ENCODE data around the gene COL10A1. TPM values are rescaled to one million over a fixed set of nuclear protein-coding genes. Genes with fewer than 3 reads are reported as not detected.

The COL10A1 gene
- 1 to 10 TPM in 6 of 8 experiments, under 1 TPM in 2; 0.33 to 4.5 (median 1.3) TPM for total RNA-seq

- ATAC-seq (replicated peaks in 6 of 8): no peak
- 81 to 100% (median 95%) methylated on average over 3 to 6 of the region's 6 CpGs; no CpG with 5 or more reads in 3 of the 10 experiments for WGBS, 10 experiments
- Histone ChIP-seq H3K4me3 (no peak within 1 kb of the TSS), H3K4me1 (replicated peaks in 1 of 2) (no peaks in the 10 kb centered on the region), H3K27ac (no peak within 1 kb of the TSS)
- in situ Hi-C loops (cut with MboI; ENCODE audit: low pct_unique_long_range_greater_than_20kb in 2 of 9, low sequenced_read_pairs in 9 of 9, unreplicated experiment in 9 of 9): no loop called here
Measured at GRCh38 chr6:116126032-116126431, at the start of gene COL10A1. COL10A1 (minus strand) TSS chr6:116126132; CDS start chr6:116125492, 640 bp downstream.

GRCh38 chr6:116175344-116175743 lies 49.4 kb upstream of the COL10A1 start:
- in situ Hi-C loops (cut with MboI; ENCODE audit: low pct_unique_long_range_greater_than_20kb in 2 of 9, low sequenced_read_pairs in 9 of 9, unreplicated experiment in 9 of 9): no loop called here
- 61 to 100% (median 95%) methylated on average over 2 of the region's 2 CpGs; no CpG with 5 or more reads in 2 of the 10 experiments for WGBS, 10 experiments
- ATAC-seq (replicated peaks in 6 of 8): no peak
- Histone ChIP-seq H3K4me1 (replicated peaks in 1 of 2) (no peaks in the 10 kb centered on the region), H3K27ac (no peak overlapping the region), H3K4me3 (no peak overlapping the region)

GRCh38 chr6:116173928-116174327 lies 48.0 kb upstream of the COL10A1 start:
- no peak for ATAC-seq (replicated peaks in 6 of 8)
- 36 to 100% (median 70%) methylated on average over 1 to 3 of the region's 3 CpGs for WGBS, 10 experiments
- Histone ChIP-seq H3K27ac (no peak overlapping the region), H3K4me3 (no peak overlapping the region), H3K4me1 (replicated peaks in 1 of 2) (no peaks in the 10 kb centered on the region)
- in situ Hi-C loops (cut with MboI; ENCODE audit: low pct_unique_long_range_greater_than_20kb in 2 of 9, low sequenced_read_pairs in 9 of 9, unreplicated experiment in 9 of 9): no loop called here

- Histone ChIP-seq H3K27ac (no peak overlapping the region), H3K4me3 (no peak overlapping the region), H3K4me1 (replicated peaks in 1 of 2) (no peaks in the 10 kb centered on the region)
- ATAC-seq (replicated peaks in 6 of 8): no peak
- WGBS, 10 experiments: 84 to 100% (median 91%) methylated on average over 2 to 5 of the region's 5 CpGs
- in situ Hi-C loops (cut with MboI; ENCODE audit: low pct_unique_long_range_greater_than_20kb in 2 of 9, low sequenced_read_pairs in 9 of 9, unreplicated experiment in 9 of 9): no loop called here
Measured at GRCh38 chr6:116170358-116171057, 44.6 kb upstream of the COL10A1 start.

GRCh38 chr6:116169880-116170279 lies 43.9 kb upstream of the COL10A1 start:
- no peak overlapping the region for H3K27ac ChIP-seq
- H3K4me3 ChIP-seq: no peak overlapping the region
- no peaks in the 10 kb centered on the region for H3K4me1 ChIP-seq (replicated peaks in 1 of 2)
- in situ Hi-C loops (cut with MboI; ENCODE audit: low pct_unique_long_range_greater_than_20kb in 2 of 9, low sequenced_read_pairs in 9 of 9, unreplicated experiment in 9 of 9): no loop called here
- WGBS, 10 experiments: 64 to 100% (median 96%) methylated on average over 1 to 2 of the region's 2 CpGs
- ATAC-seq (replicated peaks in 6 of 8): no peak

- no peak overlapping the region for H3K4me3 ChIP-seq
- 93 to 100% (median 100%) methylated on average over 1 of the region's 1 CpG; no CpG with 5 or more reads in 1 of the 10 experiments for WGBS, 10 experiments
- no peaks in the 10 kb centered on the region for H3K4me1 ChIP-seq (replicated peaks in 1 of 2)
- H3K27ac ChIP-seq: no peak overlapping the region
- in situ Hi-C loops (cut with MboI; ENCODE audit: low pct_unique_long_range_greater_than_20kb in 2 of 9, low sequenced_read_pairs in 9 of 9, unreplicated experiment in 9 of 9): no loop called here
- no peak for ATAC-seq (replicated peaks in 6 of 8)
Measured at GRCh38 chr6:116168148-116168547, 42.2 kb upstream of the COL10A1 start.

GRCh38 chr6:116166369-116166768 lies 40.4 kb upstream of the COL10A1 start:
- in situ Hi-C loops (cut with MboI; ENCODE audit: low pct_unique_long_range_greater_than_20kb in 2 of 9, low sequenced_read_pairs in 9 of 9, unreplicated experiment in 9 of 9): no loop called here
- H3K27ac ChIP-seq: no peak overlapping the region
- WGBS, 10 experiments: 33 to 100% (median 83%) methylated on average over 1 of the region's 1 CpG; no CpG with 5 or more reads in 3 of the 10 experiments
- no peaks in the 10 kb centered on the region for H3K4me1 ChIP-seq (replicated peaks in 1 of 2)
- H3K4me3 ChIP-seq: no peak overlapping the region
- no peak for ATAC-seq (replicated peaks in 6 of 8)

GRCh38 chr6:116165596-116165995 lies 39.7 kb upstream of the COL10A1 start:
- in situ Hi-C loops (cut with MboI; ENCODE audit: low pct_unique_long_range_greater_than_20kb in 2 of 9, low sequenced_read_pairs in 9 of 9, unreplicated experiment in 9 of 9): no loop called here
- ATAC-seq (replicated peaks in 6 of 8): no peak
- Histone ChIP-seq H3K27ac (no peak overlapping the region), H3K4me3 (no peak overlapping the region), H3K4me1 (replicated peaks in 1 of 2) (no peaks in the 10 kb centered on the region)
- 60 to 100% (median 100%) methylated on average over 1 of the region's 1 CpG; no CpG with 5 or more reads in 4 of the 10 experiments for WGBS, 10 experiments

- in situ Hi-C loops (cut with MboI; ENCODE audit: low pct_unique_long_range_greater_than_20kb in 2 of 9, low sequenced_read_pairs in 9 of 9, unreplicated experiment in 9 of 9): no loop called here
- ATAC-seq (replicated peaks in 6 of 8): no peak
- WGBS, 10 experiments: 62 to 100% (median 94%) methylated on average over 1 to 3 of the region's 3 CpGs
Measured at GRCh38 chr6:116159782-116160524, 34.0 kb upstream of the COL10A1 start.

GRCh38 chr6:116158641-116159040 lies 32.7 kb upstream of the COL10A1 start:
- in situ Hi-C loops (cut with MboI; ENCODE audit: low pct_unique_long_range_greater_than_20kb in 2 of 9, low sequenced_read_pairs in 9 of 9, unreplicated experiment in 9 of 9): no loop called here
- 19 to 88% (median 38%) methylated on average over 1 to 3 of the region's 3 CpGs; no CpG with 5 or more reads in 2 of the 10 experiments for WGBS, 10 experiments
- no peak overlapping the region for H3K4me3 ChIP-seq
- no peaks in the 10 kb centered on the region for H3K4me1 ChIP-seq (replicated peaks in 1 of 2)
- ATAC-seq (replicated peaks in 6 of 8): no peak
- no peak overlapping the region for H3K27ac ChIP-seq

More at GRCh38 chr6:116159782-116160524, 34.0 kb upstream of the COL10A1 start:
- H3K4me1 ChIP-seq (replicated peaks in 1 of 2): no peaks in the 10 kb centered on the region
- no peak overlapping the region for H3K27ac ChIP-seq
- no peak overlapping the region for H3K4me3 ChIP-seq

- in situ Hi-C loops (cut with MboI; ENCODE audit: low pct_unique_long_range_greater_than_20kb in 2 of 9, low sequenced_read_pairs in 9 of 9, unreplicated experiment in 9 of 9): no loop called here
- ATAC-seq (replicated peaks in 6 of 8): no peak
- no peak overlapping the region for H3K27ac ChIP-seq
- H3K4me1 ChIP-seq (replicated peaks in 1 of 2): no peaks in the 10 kb centered on the region
- no peak overlapping the region for H3K4me3 ChIP-seq
- 50 to 100% (median 86%) methylated on average over 1 of the region's 1 CpG; no CpG with 5 or more reads in 2 of the 10 experiments for WGBS, 10 experiments
Measured at GRCh38 chr6:116157391-116157790, 31.5 kb upstream of the COL10A1 start.

GRCh38 chr6:116156405-116157326 lies 30.7 kb upstream of the COL10A1 start:
- WGBS, 10 experiments: 50 to 100% (median 92%) methylated on average over 2 to 7 of the region's 7 CpGs
- ATAC-seq (replicated peaks in 6 of 8): no peak
- no peak overlapping the region for H3K27ac ChIP-seq
- H3K4me1 ChIP-seq (replicated peaks in 1 of 2): no peaks in the 10 kb centered on the region
- in situ Hi-C loops (cut with MboI; ENCODE audit: low pct_unique_long_range_greater_than_20kb in 2 of 9, low sequenced_read_pairs in 9 of 9, unreplicated experiment in 9 of 9): no loop called here
- H3K4me3 ChIP-seq: no peak overlapping the region

- ATAC-seq (replicated peaks in 6 of 8): no peak
- H3K27ac ChIP-seq: no peak overlapping the region
- WGBS, 10 experiments: 71 to 100% (median 100%) methylated on average over 1 to 2 of the region's 2 CpGs; no CpG with 5 or more reads in 1 of the 10 experiments
- H3K4me1 ChIP-seq (replicated peaks in 1 of 2): no peaks in the 10 kb centered on the region
- H3K4me3 ChIP-seq: no peak overlapping the region
- in situ Hi-C loops (cut with MboI; ENCODE audit: low pct_unique_long_range_greater_than_20kb in 2 of 9, low sequenced_read_pairs in 9 of 9, unreplicated experiment in 9 of 9): no loop called here
Measured at GRCh38 chr6:116154887-116155286, 29.0 kb upstream of the COL10A1 start.

Data from motor neuron (in vitro differentiated cells).